Measurements from ENCODE around the gene SELENOH. TPM values are rescaled to one million over a fixed set of nuclear protein-coding genes. Genes with fewer than 3 reads are reported as not detected.
"Not testable (repeated sequence)": the region's sequence is repeated elsewhere in the genome, so short reads cannot be mapped to it uniquely, and the experiment has no call there.

The SELENOH gene
- total RNA-seq, 1 experiment from 2014 or later: 112 TPM

DNA sequence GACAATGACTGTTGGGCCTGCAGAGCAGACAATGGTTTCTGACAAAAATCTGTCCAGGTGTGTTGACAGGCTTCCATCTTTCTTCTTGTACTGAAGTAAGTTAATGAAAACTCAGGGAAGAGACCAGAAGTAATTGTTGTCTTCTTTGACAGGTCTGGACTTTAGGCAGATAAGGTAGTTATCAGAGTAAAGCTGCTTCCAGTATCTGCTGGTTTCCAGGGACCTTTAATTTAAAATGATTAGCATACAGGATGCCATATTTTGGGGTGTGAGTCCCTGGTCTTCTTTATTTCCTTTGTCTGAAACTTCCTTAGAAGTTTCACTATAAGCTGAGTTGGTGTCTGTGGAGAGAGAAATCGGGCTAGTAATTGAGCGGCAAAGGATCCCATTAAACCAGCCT lies 27.5 kb upstream of the SELENOH start:
- peaks cover 7% of the 10 kb centered on the region for H3K36me3 ChIP-seq (ENCODE audit: control insufficient read depth, insufficient read depth, low read length)
- no peaks in the 10 kb centered on the region for H3K9me3 ChIP-seq (ENCODE audit: control insufficient read depth, insufficient read depth, low read depth, low read length)
- ChIA-PET POLR2A (no interaction called here), CTCF (no interaction called here)
- intact Hi-C loops (cut with micrococcal nuclease; ENCODE audit: unreplicated experiment) (no loop called here), in situ Hi-C loops (cut with HindIII; ENCODE audit: low pct_unique_long_range_greater_than_20kb, low sequenced_read_pairs) (no loop called here)
- H3K27ac ChIP-seq (ENCODE audit: low read length): peak overlapping the region; percentile 95
- ATAC-seq (no peak), DNase-seq (ENCODE audit: low read depth, low spot score) (no peak)
- TF ChIP-seq SIN3A (IDR thresholded peaks at IDR 0.05; ENCODE audit: borderline replicate concordance, insufficient read depth, low read depth, low read length) (no peak), TCF7L2 (IDR thresholded peaks at IDR 0.05; ENCODE audit: low read depth, low read length) (no peak), POLR2AphosphoS5 (IDR thresholded peaks at IDR 0.05; ENCODE audit: low read depth, low read length) (no peak)
- TF ChIP-seq, protein P1, sequence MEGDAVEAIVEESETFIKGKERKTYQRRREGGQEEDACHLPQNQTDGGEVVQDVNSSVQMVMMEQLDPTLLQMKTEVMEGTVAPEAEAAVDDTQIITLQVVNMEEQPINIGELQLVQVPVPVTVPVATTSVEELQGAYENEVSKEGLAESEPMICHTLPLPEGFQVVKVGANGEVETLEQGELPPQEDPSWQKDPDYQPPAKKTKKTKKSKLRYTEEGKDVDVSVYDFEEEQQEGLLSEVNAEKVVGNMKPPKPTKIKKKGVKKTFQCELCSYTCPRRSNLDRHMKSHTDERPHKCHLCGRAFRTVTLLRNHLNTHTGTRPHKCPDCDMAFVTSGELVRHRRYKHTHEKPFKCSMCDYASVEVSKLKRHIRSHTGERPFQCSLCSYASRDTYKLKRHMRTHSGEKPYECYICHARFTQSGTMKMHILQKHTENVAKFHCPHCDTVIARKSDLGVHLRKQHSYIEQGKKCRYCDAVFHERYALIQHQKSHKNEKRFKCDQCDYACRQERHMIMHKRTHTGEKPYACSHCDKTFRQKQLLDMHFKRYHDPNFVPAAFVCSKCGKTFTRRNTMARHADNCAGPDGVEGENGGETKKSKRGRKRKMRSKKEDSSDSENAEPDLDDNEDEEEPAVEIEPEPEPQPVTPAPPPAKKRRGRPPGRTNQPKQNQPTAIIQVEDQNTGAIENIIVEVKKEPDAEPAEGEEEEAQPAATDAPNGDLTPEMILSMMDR (IDR thresholded peaks at IDR 0.05): no peak
- TF ChIP-seq, protein P2, sequence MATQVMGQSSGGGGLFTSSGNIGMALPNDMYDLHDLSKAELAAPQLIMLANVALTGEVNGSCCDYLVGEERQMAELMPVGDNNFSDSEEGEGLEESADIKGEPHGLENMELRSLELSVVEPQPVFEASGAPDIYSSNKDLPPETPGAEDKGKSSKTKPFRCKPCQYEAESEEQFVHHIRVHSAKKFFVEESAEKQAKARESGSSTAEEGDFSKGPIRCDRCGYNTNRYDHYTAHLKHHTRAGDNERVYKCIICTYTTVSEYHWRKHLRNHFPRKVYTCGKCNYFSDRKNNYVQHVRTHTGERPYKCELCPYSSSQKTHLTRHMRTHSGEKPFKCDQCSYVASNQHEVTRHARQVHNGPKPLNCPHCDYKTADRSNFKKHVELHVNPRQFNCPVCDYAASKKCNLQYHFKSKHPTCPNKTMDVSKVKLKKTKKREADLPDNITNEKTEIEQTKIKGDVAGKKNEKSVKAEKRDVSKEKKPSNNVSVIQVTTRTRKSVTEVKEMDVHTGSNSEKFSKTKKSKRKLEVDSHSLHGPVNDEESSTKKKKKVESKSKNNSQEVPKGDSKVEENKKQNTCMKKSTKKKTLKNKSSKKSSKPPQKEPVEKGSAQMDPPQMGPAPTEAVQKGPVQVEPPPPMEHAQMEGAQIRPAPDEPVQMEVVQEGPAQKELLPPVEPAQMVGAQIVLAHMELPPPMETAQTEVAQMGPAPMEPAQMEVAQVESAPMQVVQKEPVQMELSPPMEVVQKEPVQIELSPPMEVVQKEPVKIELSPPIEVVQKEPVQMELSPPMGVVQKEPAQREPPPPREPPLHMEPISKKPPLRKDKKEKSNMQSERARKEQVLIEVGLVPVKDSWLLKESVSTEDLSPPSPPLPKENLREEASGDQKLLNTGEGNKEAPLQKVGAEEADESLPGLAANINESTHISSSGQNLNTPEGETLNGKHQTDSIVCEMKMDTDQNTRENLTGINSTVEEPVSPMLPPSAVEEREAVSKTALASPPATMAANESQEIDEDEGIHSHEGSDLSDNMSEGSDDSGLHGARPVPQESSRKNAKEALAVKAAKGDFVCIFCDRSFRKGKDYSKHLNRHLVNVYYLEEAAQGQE (IDR thresholded peaks at IDR 0.05; ENCODE audit: insufficient read depth in 1 of 2, low read depth in 2 of 2, low read length in 1 of 2): no peak
- H3K4me3 ChIP-seq (ENCODE audit: low read depth in 2 of 2, low read length in 2 of 2): peak overlapping the region; percentile 98
- TSS peak; percentile 86 for BruUV-seq (replicated peaks)
- peaks cover 17% of the 10 kb centered on the region; the same call in 1 of the 2 replicates for H3K4me1 ChIP-seq (ENCODE audit: control insufficient read depth, insufficient read depth, low read length)
- H3K27me3 ChIP-seq (ENCODE audit: control insufficient read depth, insufficient read depth, low read length): no peaks in the 10 kb centered on the region

DNA sequence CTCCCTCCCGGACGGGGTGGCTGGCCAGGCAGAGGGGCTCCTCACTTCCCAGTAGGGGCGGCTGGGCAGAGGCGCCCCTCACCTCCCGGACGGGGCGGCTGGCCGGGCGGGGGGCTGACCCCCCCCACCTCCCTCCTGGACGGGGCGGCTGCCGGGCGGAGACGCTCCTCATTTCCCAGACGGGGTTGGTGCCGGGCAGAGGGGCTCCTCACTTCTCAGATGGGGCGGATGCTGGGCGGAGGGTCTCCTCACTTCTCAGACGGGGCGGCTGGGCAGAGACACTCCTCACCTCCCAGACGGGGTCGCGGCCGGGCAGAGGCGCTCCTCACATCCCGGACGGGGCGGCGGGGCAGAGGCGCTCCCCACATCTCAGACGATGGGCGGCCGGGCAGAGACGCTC lies 24.6 kb upstream of the SELENOH start:
- POLR2A ChIA-PET; H3K9me3 ChIP-seq (ENCODE audit: control insufficient read depth, insufficient read depth, low read depth, low read length); ATAC-seq; H3K36me3 ChIP-seq (ENCODE audit: control insufficient read depth, insufficient read depth, low read length); in situ Hi-C loops (cut with HindIII; ENCODE audit: low pct_unique_long_range_greater_than_20kb, low sequenced_read_pairs); H3K4me3 ChIP-seq (ENCODE audit: low read depth in 2 of 2, low read length in 2 of 2); H3K27me3 ChIP-seq (ENCODE audit: control insufficient read depth, insufficient read depth, low read length); intact Hi-C loops (cut with micrococcal nuclease; ENCODE audit: unreplicated experiment); H3K4me1 ChIP-seq (ENCODE audit: control insufficient read depth, insufficient read depth, low read length); DNase-seq (ENCODE audit: low read depth, low spot score); BruUV-seq (replicated peaks); H3K27ac ChIP-seq (ENCODE audit: low read length); CTCF ChIA-PET: not testable (repeated sequence)

DNA sequence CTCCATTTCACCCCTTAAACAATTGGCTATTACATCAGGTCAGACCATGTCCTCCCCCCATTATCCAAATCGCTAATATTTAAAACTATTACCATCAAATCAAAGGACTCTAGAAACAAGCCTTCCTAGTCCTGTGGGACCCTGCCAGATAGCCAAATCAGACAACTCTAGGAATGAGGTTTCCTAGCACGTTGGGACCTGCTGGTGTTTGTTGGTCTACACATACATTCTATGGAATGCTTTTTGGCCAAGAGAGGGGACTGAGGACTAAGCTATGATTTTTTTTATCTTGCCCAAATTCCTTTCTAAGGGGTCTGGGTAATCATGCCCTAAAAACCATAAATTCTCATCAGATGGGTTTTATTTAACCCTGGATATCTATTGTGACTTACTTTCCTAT lies 14.1 kb upstream of the SELENOH start:
- Histone ChIP-seq H3K9me3 (ENCODE audit: control insufficient read depth, insufficient read depth, low read depth, low read length) (no peaks in the 10 kb centered on the region), H3K36me3 (ENCODE audit: control insufficient read depth, insufficient read depth, low read length) (peaks cover under 1% of the 10 kb centered on the region; the same call in 1 of the 2 replicates), H3K27ac (ENCODE audit: low read length) (no peak overlapping the region), H3K4me3 (ENCODE audit: low read depth in 2 of 2, low read length in 2 of 2) (no peak overlapping the region), H3K4me1 (ENCODE audit: control insufficient read depth, insufficient read depth, low read length) (no peaks in the 10 kb centered on the region), H3K27me3 (ENCODE audit: control insufficient read depth, insufficient read depth, low read length) (no peaks in the 10 kb centered on the region)
- intact Hi-C loops (cut with micrococcal nuclease; ENCODE audit: unreplicated experiment) (no loop called here), in situ Hi-C loops (cut with HindIII; ENCODE audit: low pct_unique_long_range_greater_than_20kb, low sequenced_read_pairs) (no loop called here)
- DNase-seq (ENCODE audit: low read depth, low spot score) (no peak), ATAC-seq (no peak)
- CTCF ChIA-PET: interaction anchor here (0.6 kb wide), 1 partner anchor 559 kb away, joined by 3 read pairs; no protein-coding TSS in a partner anchor
- BruUV-seq (replicated peaks): no TSS peak
- no peak for TF ChIP-seq SIN3A (IDR thresholded peaks at IDR 0.05; ENCODE audit: borderline replicate concordance, insufficient read depth, low read depth, low read length)
- TF ChIP-seq TCF7L2 (IDR thresholded peaks at IDR 0.05; ENCODE audit: low read depth, low read length): no peak
- TF ChIP-seq POLR2AphosphoS5 (IDR thresholded peaks at IDR 0.05; ENCODE audit: low read depth, low read length): no peak
- TF ChIP-seq, protein P2 (IDR thresholded peaks at IDR 0.05; ENCODE audit: insufficient read depth in 1 of 2, low read depth in 2 of 2, low read length in 1 of 2): no peak
- TF ChIP-seq, protein P1 (IDR thresholded peaks at IDR 0.05): no peak
- POLR2A ChIA-PET: interaction anchor here (0.7 kb wide), 1 partner anchor 19 kb away, joined by 3 read pairs; no protein-coding TSS in a partner anchor
